ENCODE measurements around the gene NDUFS5.

The NDUFS5 gene

GRCh38 chr1:39003794-39004193 is 22.4 kb upstream of the NDUFS5 start:
- no peaks in the 10 kb centered on the region for H3K9me3 ChIP-seq (ENCODE audit: control insufficient read depth, insufficient read depth, low read depth, low read length)
- H3K4me3 ChIP-seq (ENCODE audit: low read depth, low read length), result no peak overlapping the region
- H3K27ac ChIP-seq (ENCODE audit: extremely low read depth, low read depth, low read length), result no peak overlapping the region
- H3K4me1 ChIP-seq (ENCODE audit: control insufficient read depth, insufficient read depth, low read length), result no peaks in the 10 kb centered on the region
- TF ChIP-seq ZNF24 (tag by site-specific recombination; IDR thresholded peaks at IDR 0.05) (no peak), ZNF555 (tag by site-specific recombination; conservative IDR thresholded peaks at IDR 0.05) (no peak), ZNF274 (IDR thresholded peaks at IDR 0.05; ENCODE audit: low read length) (no peak), ZNF274 (tag by site-specific recombination; IDR thresholded peaks at IDR 0.05; ENCODE audit: borderline replicate concordance) (no peak), ATF2 (tag by site-specific recombination; IDR thresholded peaks at IDR 0.05; ENCODE audit: low read depth) (no peak), ZNF548 (tag by site-specific recombination; IDR thresholded peaks at IDR 0.05) (no peak), OSR2 (tag by site-specific recombination; IDR thresholded peaks at IDR 0.05) (no peak), ZNF692 (tag by site-specific recombination; IDR thresholded peaks at IDR 0.05) (no peak), ZNF792 (tag by site-specific recombination; IDR thresholded peaks at IDR 0.05) (no peak), YY1 (tag by site-specific recombination; IDR thresholded peaks at IDR 0.05) (no peak), PRDM10 (tag by site-specific recombination; IDR thresholded peaks at IDR 0.05) (no peak), ZNF280D (tag by site-specific recombination; IDR thresholded peaks at IDR 0.05) (no peak)
- ChIA-PET POLR2A (interaction anchor here (1.3 kb wide), 1 partner anchor 23 kb away, joined by 3 read pairs; the partner anchor contains the start of gene NDUFS5), CTCF (interaction anchor here (1.0 kb wide), 1 partner anchor 24 kb away, joined by 3 read pairs; no protein-coding TSS in a partner anchor)
- H3K36me3 ChIP-seq (ENCODE audit: control insufficient read depth in 2 of 2, insufficient read depth in 1 of 2, low read length in 2 of 2), result peaks cover 73 to 100% of the 10 kb centered on the region in 2 experiments

GRCh38 chr1:39006287-39006686 is 19.9 kb upstream of the NDUFS5 start:
- CTCF ChIA-PET, result interaction anchor here (0.6 to 1.9 kb wide), 3 partner anchors 66 to 1526 kb away, joined by 3 to 6 read pairs (median 3); no protein-coding TSS in a partner anchor
- Histone ChIP-seq H3K4me1 (ENCODE audit: control insufficient read depth, insufficient read depth, low read length) (no peaks in the 10 kb centered on the region), H3K9me3 (ENCODE audit: control insufficient read depth, insufficient read depth, low read depth, low read length) (no peaks in the 10 kb centered on the region), H3K27ac (ENCODE audit: extremely low read depth, low read depth, low read length) (no peak overlapping the region), H3K36me3 (ENCODE audit: control insufficient read depth in 2 of 2, insufficient read depth in 1 of 2, low read length in 2 of 2) (peaks cover 64 to 93% of the 10 kb centered on the region in 2 experiments), H3K4me3 (ENCODE audit: low read depth, low read length) (no peak overlapping the region)
- TF ChIP-seq PRDM2 (tag by site-specific recombination; IDR thresholded peaks at IDR 0.05; ENCODE audit: borderline replicate concordance), result no peak
- POLR2A ChIA-PET, result interaction anchor here (1.7 kb wide), 1 partner anchor 20 kb away, joined by 4 read pairs; the partner anchor contains the start of gene NDUFS5
